SK-N-SH (cell line): ENCODE measurements around the gene RPH3AL. TPM values are rescaled to one million over a fixed set of nuclear protein-coding genes. Genes with fewer than 3 reads are reported as not detected.

ENCODE experiments used
- CTCF ChIA-PET: fragments of 300-600, 350-600 bp; formaldehyde crosslinking; extraction: SDS; loops from one replicate; lab custom pipeline; 2021; lab: Yijun Ruan, JAX
- POLR2A ChIA-PET: fragments of 350-600 bp; sonication (Branson Sonifier 250); formaldehyde crosslinking; extraction: SDS; loops from one replicate; lab custom pipeline; 2020; ENCODE audit warnings: antibody characterized with exemption, inconsistent platforms; lab: Yijun Ruan, JAX
- DNase-seq: peaks from one replicate; pipeline ENCODE4 v3.0.0; 2012
- H2AFZ ChIP-seq: fragments of 200-600 bp; sonication (generic); 2 replicates; pipeline ENCODE4 v1.8.1; 2016; ENCODE audit warnings: antibody characterized with exemption, mild to moderate bottlenecking, low read depth
- H3F3A ChIP-seq: fragments of 200-600 bp; sonication (generic); replicated peaks from 2 replicates; pipeline ENCODE3; 2016; ENCODE audit warnings: antibody characterized with exemption, mild to moderate bottlenecking; ENCODE audit not compliant: insufficient read depth
- H3K27ac ChIP-seq, 2 experiments: fragments of 200-500 bp in 1 of 2; fragments of 200-600 bp in 1 of 2; sonication (Bioruptor generic) in 1 of 2; sonication (generic), shearing (Covaris generic) in 1 of 2; 2 replicates each; pipeline versions ENCODE4 v1.5.1 to v1.6.1; 2014 to 2016; ENCODE audit warnings: low read depth in 2 of 2, inconsistent platforms in 1 of 2, low read length in 1 of 2, mild to moderate bottlenecking in 1 of 2, mixed read lengths in 1 of 2
- H3K27me3 ChIP-seq: fragments of 200-600 bp; sonication (generic), shearing (Covaris generic); 2 replicates; pipeline ENCODE4 v1.6.1; 2016; ENCODE audit warnings: mixed run types; ENCODE audit not compliant: insufficient read depth
- H3K36me3 ChIP-seq, 2 experiments: fragments of 200-500 bp in 1 of 2; fragments of 200-600 bp in 1 of 2; sonication (Bioruptor generic) in 1 of 2; sonication (generic) in 1 of 2; replicated peaks in 1 of 2; 2 replicates each; pipeline versions ENCODE3 to v1.5.1; 2014 to 2016; ENCODE audit warnings: low read length in 1 of 2, mild to moderate bottlenecking in 1 of 2; ENCODE audit not compliant: insufficient read depth in 2 of 2, control insufficient read depth in 1 of 2
- H3K4me1 ChIP-seq, 2 experiments: fragments of 200-500 bp in 1 of 2; fragments of 200-600 bp in 1 of 2; sonication (Bioruptor generic) in 1 of 2; sonication (generic), shearing (Covaris generic) in 1 of 2; 2 replicates each; pipeline versions ENCODE4 v1.5.1 to v1.6.1; 2014 to 2016; ENCODE audit warnings: low read depth in 1 of 2, low read length in 1 of 2, mixed run types in 1 of 2; ENCODE audit not compliant: insufficient read depth in 2 of 2, control insufficient read depth in 1 of 2
- H3K4me2 ChIP-seq: fragments of 200-600 bp; sonication (generic), shearing (Covaris generic); 2 replicates; pipeline ENCODE4 v1.6.1; 2017; ENCODE audit warnings: mixed run types
- H3K4me3 ChIP-seq, 2 experiments: fragments of 200-500 bp in 1 of 2; fragments of 200-600 bp in 1 of 2; sonication (Bioruptor generic) in 1 of 2; sonication (generic), shearing (Covaris generic) in 1 of 2; 2 replicates each; pipeline versions ENCODE4 v1.5.1 to v1.8.1; 2014 to 2016; ENCODE audit warnings: low read depth in 2 of 2, inconsistent platforms in 1 of 2, low read length in 1 of 2, mild to moderate bottlenecking in 1 of 2, mixed read lengths in 1 of 2, moderate library complexity in 1 of 2
- H3K79me2 ChIP-seq: fragments of 200-600 bp; sonication (generic); 2 replicates; pipeline ENCODE4 v1.8.1; 2017; ENCODE audit warnings: mild to moderate bottlenecking; ENCODE audit not compliant: insufficient read depth
- H3K9ac ChIP-seq: fragments of 200-600 bp; sonication (generic); 2 replicates; pipeline ENCODE4 v1.6.1; 2017; ENCODE audit warnings: mixed run types
- H3K9me2 ChIP-seq: fragments of 200-600 bp; sonication (generic); 2 replicates; pipeline ENCODE4 v1.6.1; 2017; ENCODE audit warnings: mixed run types
- H3K9me3 ChIP-seq: fragments of 200-600 bp; sonication (generic); 2 replicates; pipeline ENCODE4 v1.6.1; 2017; ENCODE audit warnings: mixed run types, mild to moderate bottlenecking, moderate library complexity
- H4K20me1 ChIP-seq: fragments of 200-600 bp; sonication (generic); 2 replicates; pipeline ENCODE4 v1.6.1; 2017; ENCODE audit warnings: mild to moderate bottlenecking, mixed run types; ENCODE audit not compliant: insufficient read depth
- ELF1 ChIP-seq: IDR thresholded peaks from 2 replicates; pipeline ENCODE4 v1.4.0; 2012
- EP300 ChIP-seq, 2 experiments: IDR thresholded peaks; 2 replicates each; pipeline versions ENCODE4 v1.4.0 to v1.6.1; 2012; ENCODE audit warnings: borderline replicate concordance in 1 of 2, low read depth in 1 of 2, low read length in 1 of 2
- FOXM1 ChIP-seq: IDR thresholded peaks from 2 replicates; pipeline ENCODE4 v1.4.0; 2012; ENCODE audit warnings: low read depth, mild to moderate bottlenecking
- GABPA ChIP-seq: IDR thresholded peaks from 2 replicates; pipeline ENCODE4 v1.4.0; 2012; ENCODE audit warnings: low read depth, mild to moderate bottlenecking
- GATA2 ChIP-seq: sonication (generic); formaldehyde crosslinking; IDR thresholded peaks from 2 replicates; pipeline ENCODE4 v1.5.0; 2020; ENCODE audit warnings: mild to moderate bottlenecking, missing genetic modification reagents
- MEF2A ChIP-seq: IDR thresholded peaks from 2 replicates; pipeline ENCODE4 v1.4.0; 2012; ENCODE audit warnings: low read depth, borderline replicate concordance
- POLR2AphosphoS5 ChIP-seq: IDR thresholded peaks from 2 replicates; pipeline ENCODE4 v1.6.1; 2012; ENCODE audit warnings: low read depth, low read length
- RAD21 ChIP-seq: IDR thresholded peaks from 2 replicates; pipeline ENCODE4 v1.6.1; 2012; ENCODE audit warnings: mild to moderate bottlenecking, low read length
- RFX5 ChIP-seq: IDR thresholded peaks from 2 replicates; pipeline ENCODE4 v1.6.1; 2012; ENCODE audit warnings: mild to moderate bottlenecking, improper control_type of control experiment, low read length
- RXRA ChIP-seq: IDR thresholded peaks from 2 replicates; pipeline ENCODE4 v1.4.0; 2012; ENCODE audit warnings: low read depth, mild to moderate bottlenecking, borderline replicate concordance
- TAF1 ChIP-seq: IDR thresholded peaks from 2 replicates; pipeline ENCODE4 v1.6.1; 2012; ENCODE audit warnings: low read depth, mild to moderate bottlenecking, low read length, moderate library complexity, borderline replicate concordance
- TCF12 ChIP-seq: IDR thresholded peaks from 2 replicates; pipeline ENCODE4 v1.4.0; 2012
- USF1 ChIP-seq: IDR thresholded peaks from 2 replicates; pipeline ENCODE4 v1.4.0; 2012; ENCODE audit warnings: low read depth, borderline replicate concordance
- YY1 ChIP-seq: IDR thresholded peaks from 2 replicates; pipeline ENCODE4 v1.4.0; 2012; ENCODE audit warnings: low read depth, mild to moderate bottlenecking
- ZBTB33 ChIP-seq: IDR thresholded peaks from 2 replicates; pipeline ENCODE4 v1.4.0; 2012; ENCODE audit warnings: low read depth, borderline replicate concordance
- WGBS: methylation state at CpG from one replicate; pipeline ENCODE4 v1.1.6; 2017; ENCODE audit warnings: low lambda C conversion rate; 5-methylcytosine and 5-hydroxymethylcytosine counted together
- polyA plus RNA-seq, 3 experiments: library from polyadenylated mRNA; depleted of rRNA; stranded (reverse); fragments of >200 nt; gene quantifications; 2 replicates each; pipeline ENCODE4 v1.2.3, GENCODE V29; 2012
- TF ChIP-seq, protein P1 (sequence below): fragments of 150-350 bp; IDR thresholded peaks from 2 replicates; pipeline ENCODE4 v1.6.1; 2017; ENCODE audit warnings: antibody characterized with exemption, low read length, low read depth, borderline replicate concordance
- TF ChIP-seq, protein P2 (sequence below): IDR thresholded peaks from 2 replicates; pipeline ENCODE4 v1.6.1; 2012; ENCODE audit warnings: mild to moderate bottlenecking, low read depth, low read length, moderate library complexity
- TF ChIP-seq, protein P3 (sequence below): fragments of 200-600 bp; sonication (generic); IDR thresholded peaks from 2 replicates; pipeline ENCODE4 v1.6.1; 2017; ENCODE audit warnings: antibody characterized with exemption, mild to moderate bottlenecking, moderate library complexity
- TF ChIP-seq, protein P4 (sequence below): IDR thresholded peaks from 2 replicates; pipeline ENCODE4 v1.4.0; 2012; ENCODE audit warnings: low read depth

RPH3AL gene
- polyA plus RNA-seq, 1 of the 3 experiments (the other 2 are of a cell fraction): 2.9 TPM

DNA sequence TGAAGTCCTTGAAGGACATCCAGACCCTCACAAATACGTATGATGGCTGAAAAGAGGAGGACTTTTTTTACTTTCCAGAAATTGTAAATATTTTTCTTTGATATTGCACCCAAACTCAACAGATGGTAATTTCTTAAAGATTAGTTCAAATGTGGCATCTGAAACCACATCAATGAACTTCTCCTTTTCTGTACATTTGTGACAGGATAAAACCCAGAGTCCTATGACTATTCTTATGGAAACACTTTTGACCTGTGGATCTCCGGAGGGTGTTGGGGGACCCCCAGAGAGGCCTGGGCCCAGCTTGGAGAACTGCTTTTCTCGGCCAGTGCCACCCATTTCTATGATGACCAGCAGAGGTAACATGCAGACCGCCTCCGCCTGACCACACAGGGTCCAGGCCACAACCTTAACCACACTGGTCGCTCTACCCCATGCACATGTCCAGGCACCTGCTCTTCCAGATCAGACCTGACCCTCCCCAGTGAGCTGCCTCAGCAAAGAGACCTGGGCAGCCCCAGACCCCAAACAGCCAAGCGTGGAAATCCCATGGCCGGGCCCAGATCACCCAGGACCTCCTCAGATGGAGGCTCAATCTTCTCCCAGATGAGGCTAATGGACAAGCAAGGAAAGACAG lies 22.7 kb downstream of the RPH3AL start:
- TF ChIP-seq RFX5 (no peak), ELF1 (no peak), FOXM1 (no peak), RXRA (no peak), GABPA (no peak), TAF1 (no peak), POLR2AphosphoS5 (no peak), YY1 (no peak), RAD21 (no peak), ZBTB33 (no peak), GATA2 (CRISPR knock-in tag) (no peak), EP300 (IDR thresholded peaks at IDR 0.05; ENCODE audit: borderline replicate concordance in 1 of 2, low read depth in 1 of 2, low read length in 1 of 2) (no peak), USF1 (no peak), MEF2A (no peak), TCF12 (no peak)
- TF ChIP-seq, protein P1, sequence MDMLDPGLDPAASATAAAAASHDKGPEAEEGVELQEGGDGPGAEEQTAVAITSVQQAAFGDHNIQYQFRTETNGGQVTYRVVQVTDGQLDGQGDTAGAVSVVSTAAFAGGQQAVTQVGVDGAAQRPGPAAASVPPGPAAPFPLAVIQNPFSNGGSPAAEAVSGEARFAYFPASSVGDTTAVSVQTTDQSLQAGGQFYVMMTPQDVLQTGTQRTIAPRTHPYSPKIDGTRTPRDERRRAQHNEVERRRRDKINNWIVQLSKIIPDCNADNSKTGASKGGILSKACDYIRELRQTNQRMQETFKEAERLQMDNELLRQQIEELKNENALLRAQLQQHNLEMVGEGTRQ: no peak
- TF ChIP-seq, protein P2, sequence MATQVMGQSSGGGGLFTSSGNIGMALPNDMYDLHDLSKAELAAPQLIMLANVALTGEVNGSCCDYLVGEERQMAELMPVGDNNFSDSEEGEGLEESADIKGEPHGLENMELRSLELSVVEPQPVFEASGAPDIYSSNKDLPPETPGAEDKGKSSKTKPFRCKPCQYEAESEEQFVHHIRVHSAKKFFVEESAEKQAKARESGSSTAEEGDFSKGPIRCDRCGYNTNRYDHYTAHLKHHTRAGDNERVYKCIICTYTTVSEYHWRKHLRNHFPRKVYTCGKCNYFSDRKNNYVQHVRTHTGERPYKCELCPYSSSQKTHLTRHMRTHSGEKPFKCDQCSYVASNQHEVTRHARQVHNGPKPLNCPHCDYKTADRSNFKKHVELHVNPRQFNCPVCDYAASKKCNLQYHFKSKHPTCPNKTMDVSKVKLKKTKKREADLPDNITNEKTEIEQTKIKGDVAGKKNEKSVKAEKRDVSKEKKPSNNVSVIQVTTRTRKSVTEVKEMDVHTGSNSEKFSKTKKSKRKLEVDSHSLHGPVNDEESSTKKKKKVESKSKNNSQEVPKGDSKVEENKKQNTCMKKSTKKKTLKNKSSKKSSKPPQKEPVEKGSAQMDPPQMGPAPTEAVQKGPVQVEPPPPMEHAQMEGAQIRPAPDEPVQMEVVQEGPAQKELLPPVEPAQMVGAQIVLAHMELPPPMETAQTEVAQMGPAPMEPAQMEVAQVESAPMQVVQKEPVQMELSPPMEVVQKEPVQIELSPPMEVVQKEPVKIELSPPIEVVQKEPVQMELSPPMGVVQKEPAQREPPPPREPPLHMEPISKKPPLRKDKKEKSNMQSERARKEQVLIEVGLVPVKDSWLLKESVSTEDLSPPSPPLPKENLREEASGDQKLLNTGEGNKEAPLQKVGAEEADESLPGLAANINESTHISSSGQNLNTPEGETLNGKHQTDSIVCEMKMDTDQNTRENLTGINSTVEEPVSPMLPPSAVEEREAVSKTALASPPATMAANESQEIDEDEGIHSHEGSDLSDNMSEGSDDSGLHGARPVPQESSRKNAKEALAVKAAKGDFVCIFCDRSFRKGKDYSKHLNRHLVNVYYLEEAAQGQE: no peak
- TF ChIP-seq, protein P3, sequence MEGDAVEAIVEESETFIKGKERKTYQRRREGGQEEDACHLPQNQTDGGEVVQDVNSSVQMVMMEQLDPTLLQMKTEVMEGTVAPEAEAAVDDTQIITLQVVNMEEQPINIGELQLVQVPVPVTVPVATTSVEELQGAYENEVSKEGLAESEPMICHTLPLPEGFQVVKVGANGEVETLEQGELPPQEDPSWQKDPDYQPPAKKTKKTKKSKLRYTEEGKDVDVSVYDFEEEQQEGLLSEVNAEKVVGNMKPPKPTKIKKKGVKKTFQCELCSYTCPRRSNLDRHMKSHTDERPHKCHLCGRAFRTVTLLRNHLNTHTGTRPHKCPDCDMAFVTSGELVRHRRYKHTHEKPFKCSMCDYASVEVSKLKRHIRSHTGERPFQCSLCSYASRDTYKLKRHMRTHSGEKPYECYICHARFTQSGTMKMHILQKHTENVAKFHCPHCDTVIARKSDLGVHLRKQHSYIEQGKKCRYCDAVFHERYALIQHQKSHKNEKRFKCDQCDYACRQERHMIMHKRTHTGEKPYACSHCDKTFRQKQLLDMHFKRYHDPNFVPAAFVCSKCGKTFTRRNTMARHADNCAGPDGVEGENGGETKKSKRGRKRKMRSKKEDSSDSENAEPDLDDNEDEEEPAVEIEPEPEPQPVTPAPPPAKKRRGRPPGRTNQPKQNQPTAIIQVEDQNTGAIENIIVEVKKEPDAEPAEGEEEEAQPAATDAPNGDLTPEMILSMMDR: no peak
- TF ChIP-seq, protein P4, sequence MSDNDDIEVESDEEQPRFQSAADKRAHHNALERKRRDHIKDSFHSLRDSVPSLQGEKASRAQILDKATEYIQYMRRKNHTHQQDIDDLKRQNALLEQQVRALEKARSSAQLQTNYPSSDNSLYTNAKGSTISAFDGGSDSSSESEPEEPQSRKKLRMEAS: no peak
- TF ChIP-seq, all 33 proteins: peak for 0
- no peak overlapping the region for H3K27ac ChIP-seq

More for the DNA sequence above, 22.7 kb downstream of the RPH3AL start:
- Histone ChIP-seq H3K4me1 (peaks cover 0 to 8% of the 10 kb centered on the region in 2 experiments; a peak in 1 of 4 replicates), H3K9ac (no peak overlapping the region), H3F3A (no peaks in the 10 kb centered on the region), H2AFZ (no peak overlapping the region), H3K79me2 (no peaks in the 10 kb centered on the region), H3K4me2 (no peak overlapping the region), H3K9me3 (no peaks in the 10 kb centered on the region), H3K36me3 (no peaks in the 10 kb centered on the region), H4K20me1 (no peaks in the 10 kb centered on the region), H3K27me3 (no peaks in the 10 kb centered on the region), H3K9me2 (no peaks in the 10 kb centered on the region), H3K4me3 (no peak overlapping the region)
- POLR2A ChIA-PET: no interaction called here
- CTCF ChIA-PET: no interaction called here
- no peak for DNase-seq
- WGBS: 88% methylated on average over 4 of the region's 8 CpGs
